ENCODE measurements around the gene OR2A14. TPM values are rescaled to one million over a fixed set of nuclear protein-coding genes. Genes with fewer than 3 reads are reported as not detected.

The OR2A14 gene
- total RNA-seq, 1 donor from 2014 or later: not detected

DNA sequence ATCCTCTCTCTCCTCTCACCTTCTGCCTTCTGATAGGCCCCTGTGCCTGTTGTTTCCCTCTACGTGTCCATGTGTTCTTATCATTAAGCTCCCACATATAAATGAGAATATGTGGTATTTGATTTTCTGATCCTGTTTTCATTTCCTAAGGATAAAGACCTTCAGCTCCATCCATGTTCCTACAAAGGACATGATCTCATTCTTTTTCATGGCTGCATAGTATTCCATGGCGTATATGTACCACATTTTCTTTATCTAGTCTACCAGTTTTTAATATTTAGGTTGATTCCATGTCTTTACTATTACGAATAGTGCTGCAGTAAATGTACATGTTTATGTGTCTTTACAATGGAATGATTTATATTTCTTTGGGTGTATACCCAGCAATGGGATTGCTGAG lies 32.3 kb upstream of the OR2A14 start:
- peaks cover 7% of the 10 kb centered on the region for H3K9me3 Mint-ChIP-seq (ENCODE audit: low read depth)

DNA sequence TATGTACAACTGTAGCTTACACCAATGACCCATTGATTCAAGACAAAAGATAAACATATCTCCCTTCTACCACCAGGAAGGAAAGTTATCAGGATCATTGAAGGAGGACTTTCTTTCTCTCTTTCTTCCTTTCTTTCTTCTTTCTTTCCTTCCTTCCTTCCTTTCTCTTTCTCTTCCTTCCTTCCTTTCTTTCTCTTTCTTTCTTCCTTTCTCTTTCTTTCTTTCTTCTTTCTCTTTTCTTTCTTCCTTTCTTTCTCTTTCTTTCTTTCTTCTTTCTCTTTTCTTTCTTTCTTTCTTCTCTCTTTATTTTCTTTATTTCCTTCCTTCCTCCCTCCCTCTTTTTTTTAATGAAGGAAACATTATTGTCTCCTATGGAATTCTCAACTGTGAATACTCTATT lies 24.2 kb upstream of the OR2A14 start:
- Mint-ChIP-seq H3K4me3 (ENCODE audit: low read depth) (no peak overlapping the region), H3K9me3 (ENCODE audit: low read depth) (no peaks in the 10 kb centered on the region), H3K4me1 (ENCODE audit: low read depth) (no peaks in the 10 kb centered on the region), H3K27me3 (no peaks in the 10 kb centered on the region), H3K36me3 (ENCODE audit: insufficient read depth) (no peaks in the 10 kb centered on the region), H3K27ac (no peak overlapping the region)
- no peak for DNase-seq (ENCODE audit: low spot score, unreplicated experiment)
- TF ChIP-seq, protein P1, sequence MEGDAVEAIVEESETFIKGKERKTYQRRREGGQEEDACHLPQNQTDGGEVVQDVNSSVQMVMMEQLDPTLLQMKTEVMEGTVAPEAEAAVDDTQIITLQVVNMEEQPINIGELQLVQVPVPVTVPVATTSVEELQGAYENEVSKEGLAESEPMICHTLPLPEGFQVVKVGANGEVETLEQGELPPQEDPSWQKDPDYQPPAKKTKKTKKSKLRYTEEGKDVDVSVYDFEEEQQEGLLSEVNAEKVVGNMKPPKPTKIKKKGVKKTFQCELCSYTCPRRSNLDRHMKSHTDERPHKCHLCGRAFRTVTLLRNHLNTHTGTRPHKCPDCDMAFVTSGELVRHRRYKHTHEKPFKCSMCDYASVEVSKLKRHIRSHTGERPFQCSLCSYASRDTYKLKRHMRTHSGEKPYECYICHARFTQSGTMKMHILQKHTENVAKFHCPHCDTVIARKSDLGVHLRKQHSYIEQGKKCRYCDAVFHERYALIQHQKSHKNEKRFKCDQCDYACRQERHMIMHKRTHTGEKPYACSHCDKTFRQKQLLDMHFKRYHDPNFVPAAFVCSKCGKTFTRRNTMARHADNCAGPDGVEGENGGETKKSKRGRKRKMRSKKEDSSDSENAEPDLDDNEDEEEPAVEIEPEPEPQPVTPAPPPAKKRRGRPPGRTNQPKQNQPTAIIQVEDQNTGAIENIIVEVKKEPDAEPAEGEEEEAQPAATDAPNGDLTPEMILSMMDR (IDR thresholded peaks at IDR 0.05; ENCODE audit: unreplicated experiment): no peak

More for the DNA sequence above, 32.3 kb upstream of the OR2A14 start:
- DNase-seq (ENCODE audit: low spot score, unreplicated experiment): no peak
- Mint-ChIP-seq H3K4me1 (ENCODE audit: low read depth) (no peaks in the 10 kb centered on the region), H3K36me3 (ENCODE audit: insufficient read depth) (no peaks in the 10 kb centered on the region), H3K4me3 (ENCODE audit: low read depth) (no peak overlapping the region), H3K27ac (no peak overlapping the region), H3K27me3 (no peaks in the 10 kb centered on the region)
- TF ChIP-seq, protein P1 (IDR thresholded peaks at IDR 0.05; ENCODE audit: unreplicated experiment): no peak

DNA sequence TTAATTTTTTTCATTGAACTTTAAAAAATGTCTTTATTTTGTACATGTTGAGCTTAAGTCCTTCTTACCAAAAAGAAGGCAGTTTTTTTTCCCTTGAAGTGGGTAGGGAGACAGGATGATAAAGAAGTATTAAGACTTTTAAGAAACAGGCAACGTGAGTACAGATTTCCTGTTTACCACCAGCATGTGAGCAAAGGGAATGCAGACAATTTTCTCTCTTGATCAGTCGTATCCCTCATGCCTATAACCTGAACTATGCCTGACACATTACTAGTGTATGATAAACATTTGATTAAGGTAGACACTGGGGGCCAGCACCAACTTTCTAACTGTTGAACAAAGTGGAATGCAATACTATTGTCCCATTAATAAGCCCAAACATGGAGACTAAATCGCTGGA lies 22.4 kb upstream of the OR2A14 start:
- no peaks in the 10 kb centered on the region for H3K27me3 Mint-ChIP-seq
- no peak for DNase-seq (ENCODE audit: low spot score, unreplicated experiment)
- H3K9me3 Mint-ChIP-seq (ENCODE audit: low read depth): no peaks in the 10 kb centered on the region
- H3K4me1 Mint-ChIP-seq (ENCODE audit: low read depth): no peaks in the 10 kb centered on the region
- H3K4me3 Mint-ChIP-seq (ENCODE audit: low read depth): no peak overlapping the region
- H3K27ac Mint-ChIP-seq: no peak overlapping the region
- TF ChIP-seq, protein P1 (IDR thresholded peaks at IDR 0.05; ENCODE audit: unreplicated experiment): no peak
- H3K36me3 Mint-ChIP-seq (ENCODE audit: insufficient read depth): no peaks in the 10 kb centered on the region

DNA sequence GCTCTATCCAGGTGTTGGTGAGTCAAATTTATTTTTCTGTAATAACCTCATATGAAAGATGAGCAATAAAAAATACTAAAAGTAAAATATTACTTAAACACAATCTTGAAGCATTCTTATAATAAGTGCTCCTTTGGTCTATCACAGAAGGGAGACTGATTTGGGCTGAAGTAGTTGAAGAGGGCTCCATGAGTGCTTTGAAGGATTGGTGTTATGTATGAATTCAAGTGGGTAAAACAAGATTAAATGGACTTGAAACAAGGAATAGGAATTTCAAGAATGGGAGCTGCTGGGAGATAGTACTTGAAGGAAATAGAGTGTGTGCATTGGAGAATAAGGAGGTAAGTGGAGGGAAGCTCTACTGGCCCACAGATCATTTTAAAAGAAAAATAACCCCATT lies 20.9 kb upstream of the OR2A14 start:
- Mint-ChIP-seq H3K4me3 (ENCODE audit: low read depth) (no peak overlapping the region), H3K4me1 (ENCODE audit: low read depth) (no peaks in the 10 kb centered on the region), H3K36me3 (ENCODE audit: insufficient read depth) (no peaks in the 10 kb centered on the region), H3K27ac (no peak overlapping the region), H3K9me3 (ENCODE audit: low read depth) (no peaks in the 10 kb centered on the region), H3K27me3 (no peaks in the 10 kb centered on the region)
- DNase-seq (ENCODE audit: low spot score, unreplicated experiment): no peak
- TF ChIP-seq, protein P1 (IDR thresholded peaks at IDR 0.05; ENCODE audit: unreplicated experiment): no peak

DNA sequence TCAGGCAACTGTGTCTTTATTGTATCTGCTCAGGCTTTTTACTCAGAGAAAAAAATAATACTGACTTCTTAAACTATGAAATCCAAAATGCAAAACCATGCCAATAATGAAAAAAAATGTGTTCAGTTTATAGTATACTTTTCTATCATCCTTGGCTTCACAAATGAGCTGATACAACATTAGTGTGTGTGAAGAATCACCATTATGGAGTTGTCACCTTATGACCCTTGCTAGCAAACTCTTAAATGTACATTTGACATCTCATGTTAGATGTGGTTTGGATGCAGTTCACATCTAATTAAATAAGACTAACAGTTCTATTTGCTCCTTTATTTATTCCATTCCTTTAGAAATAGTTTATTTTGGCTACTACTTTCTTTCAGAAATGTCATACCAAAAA lies 17.8 kb upstream of the OR2A14 start:
- no peaks in the 10 kb centered on the region for H3K36me3 Mint-ChIP-seq (ENCODE audit: insufficient read depth)
- TF ChIP-seq, protein P1 (IDR thresholded peaks at IDR 0.05; ENCODE audit: unreplicated experiment): no peak
- no peaks in the 10 kb centered on the region for H3K9me3 Mint-ChIP-seq (ENCODE audit: low read depth)
- no peaks in the 10 kb centered on the region for H3K27me3 Mint-ChIP-seq
- no peaks in the 10 kb centered on the region for H3K4me1 Mint-ChIP-seq (ENCODE audit: low read depth)
- H3K27ac Mint-ChIP-seq: no peak overlapping the region
- no peak for DNase-seq (ENCODE audit: low spot score, unreplicated experiment)
- no peak overlapping the region for H3K4me3 Mint-ChIP-seq (ENCODE audit: low read depth)

All from progenitor cell of endocrine pancreas (in vitro differentiated cells).